Measurements from ENCODE around the gene DTD2.

DTD2 gene

GRCh38 chr14:31408421-31408820 lies 48.9 kb downstream of the DTD2 start:
- no peaks in the 10 kb centered on the region for H3K27me3 ChIP-seq (replicated peaks; ENCODE audit: insufficient read depth, low read length)
- H3K36me3 ChIP-seq (replicated peaks; ENCODE audit: insufficient read depth, low read length) = no peaks in the 10 kb centered on the region
- no peak overlapping the region for H3K4me2 ChIP-seq (ENCODE audit: low read depth, low read length)
- H3K9ac ChIP-seq (ENCODE audit: low read length) = no peak overlapping the region
- H3K27ac ChIP-seq (ENCODE audit: low read length) = no peak overlapping the region
- no peaks in the 10 kb centered on the region for H3K4me1 ChIP-seq (ENCODE audit: low read length)
- TF ChIP-seq EZH2phosphoT487 (IDR thresholded peaks at IDR 0.05; ENCODE audit: low read length) = no peak
- no peak for TF ChIP-seq EZH2 (optimal IDR thresholded peaks at IDR 0.05; ENCODE audit: low read depth, low read length)
- TF ChIP-seq, protein P1, sequence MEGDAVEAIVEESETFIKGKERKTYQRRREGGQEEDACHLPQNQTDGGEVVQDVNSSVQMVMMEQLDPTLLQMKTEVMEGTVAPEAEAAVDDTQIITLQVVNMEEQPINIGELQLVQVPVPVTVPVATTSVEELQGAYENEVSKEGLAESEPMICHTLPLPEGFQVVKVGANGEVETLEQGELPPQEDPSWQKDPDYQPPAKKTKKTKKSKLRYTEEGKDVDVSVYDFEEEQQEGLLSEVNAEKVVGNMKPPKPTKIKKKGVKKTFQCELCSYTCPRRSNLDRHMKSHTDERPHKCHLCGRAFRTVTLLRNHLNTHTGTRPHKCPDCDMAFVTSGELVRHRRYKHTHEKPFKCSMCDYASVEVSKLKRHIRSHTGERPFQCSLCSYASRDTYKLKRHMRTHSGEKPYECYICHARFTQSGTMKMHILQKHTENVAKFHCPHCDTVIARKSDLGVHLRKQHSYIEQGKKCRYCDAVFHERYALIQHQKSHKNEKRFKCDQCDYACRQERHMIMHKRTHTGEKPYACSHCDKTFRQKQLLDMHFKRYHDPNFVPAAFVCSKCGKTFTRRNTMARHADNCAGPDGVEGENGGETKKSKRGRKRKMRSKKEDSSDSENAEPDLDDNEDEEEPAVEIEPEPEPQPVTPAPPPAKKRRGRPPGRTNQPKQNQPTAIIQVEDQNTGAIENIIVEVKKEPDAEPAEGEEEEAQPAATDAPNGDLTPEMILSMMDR (IDR thresholded peaks at IDR 0.05; ENCODE audit: low read length) = no peak
- no peak overlapping the region for H2AFZ ChIP-seq (ENCODE audit: low read length)
- H4K20me1 ChIP-seq (ENCODE audit: insufficient read depth, low read length) = no peaks in the 10 kb centered on the region
- DNase-seq = no peak
- H3K9me2 ChIP-seq (replicated peaks; ENCODE audit: insufficient read depth, low read length) = no peaks in the 10 kb centered on the region
- H3K9me3 ChIP-seq (replicated peaks; ENCODE audit: insufficient read depth, low read length) = no peaks in the 10 kb centered on the region
- no peak overlapping the region for H3K4me3 ChIP-seq (ENCODE audit: low read length)
- H3K79me2 ChIP-seq (ENCODE audit: low read length) = no peaks in the 10 kb centered on the region
- H3F3A ChIP-seq (ENCODE audit: insufficient read depth, low read length) = no peaks in the 10 kb centered on the region

GRCh38 chr14:31405599-31406232 lies 51.6 kb downstream of the DTD2 start:
- DNase-seq = no peak
- Histone ChIP-seq H3K79me2 (ENCODE audit: low read length) (no peaks in the 10 kb centered on the region), H2AFZ (ENCODE audit: low read length) (no peak overlapping the region), H3K4me3 (ENCODE audit: low read length) (no peak overlapping the region), H3K27me3 (replicated peaks; ENCODE audit: insufficient read depth, low read length) (no peaks in the 10 kb centered on the region), H3K9me2 (replicated peaks; ENCODE audit: insufficient read depth, low read length) (no peaks in the 10 kb centered on the region), H4K20me1 (ENCODE audit: insufficient read depth, low read length) (no peaks in the 10 kb centered on the region), H3K9ac (ENCODE audit: low read length) (no peak overlapping the region), H3K9me3 (replicated peaks; ENCODE audit: insufficient read depth, low read length) (no peaks in the 10 kb centered on the region), H3K4me2 (ENCODE audit: low read depth, low read length) (no peak overlapping the region), H3K36me3 (replicated peaks; ENCODE audit: insufficient read depth, low read length) (no peaks in the 10 kb centered on the region), H3F3A (ENCODE audit: insufficient read depth, low read length) (no peaks in the 10 kb centered on the region), H3K4me1 (ENCODE audit: low read length) (no peaks in the 10 kb centered on the region), H3K27ac (ENCODE audit: low read length) (no peak overlapping the region)
- TF ChIP-seq, protein P1 (IDR thresholded peaks at IDR 0.05; ENCODE audit: low read length) = no peak
- no peak for TF ChIP-seq EZH2phosphoT487 (IDR thresholded peaks at IDR 0.05; ENCODE audit: low read length)
- TF ChIP-seq EZH2 (optimal IDR thresholded peaks at IDR 0.05; ENCODE audit: low read depth, low read length) = no peak

DNA sequence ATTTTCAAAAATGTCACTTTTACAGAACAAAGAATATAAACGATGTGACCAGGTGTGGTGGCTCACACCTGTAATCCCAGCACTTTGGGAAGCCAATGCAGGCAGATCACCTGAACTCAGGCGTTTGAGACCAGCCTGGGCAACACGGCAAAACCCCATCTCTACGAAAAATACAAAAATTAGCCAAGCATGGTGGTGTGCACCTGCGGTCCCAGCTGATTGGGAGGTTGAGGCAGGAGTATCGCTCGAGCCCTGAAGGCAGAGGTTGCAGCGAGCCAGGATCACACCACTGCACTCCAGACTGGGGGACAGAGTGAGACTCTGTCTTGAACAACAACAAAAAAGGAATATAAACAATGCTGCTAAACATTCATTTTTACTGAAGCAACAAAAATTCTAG lies 52.2 kb downstream of the DTD2 start:
- no peaks in the 10 kb centered on the region for H3K27me3 ChIP-seq (replicated peaks; ENCODE audit: insufficient read depth, low read length)
- no peaks in the 10 kb centered on the region for H3K9me2 ChIP-seq (replicated peaks; ENCODE audit: insufficient read depth, low read length)
- no peaks in the 10 kb centered on the region for H3K9me3 ChIP-seq (replicated peaks; ENCODE audit: insufficient read depth, low read length)
- H3K36me3 ChIP-seq (replicated peaks; ENCODE audit: insufficient read depth, low read length) = no peaks in the 10 kb centered on the region
- no peak for DNase-seq
- H2AFZ ChIP-seq (ENCODE audit: low read length) = no peak overlapping the region
- no peak overlapping the region for H3K4me3 ChIP-seq (ENCODE audit: low read length)
- H3K4me1 ChIP-seq (ENCODE audit: low read length) = no peaks in the 10 kb centered on the region
- TF ChIP-seq EZH2phosphoT487 (IDR thresholded peaks at IDR 0.05; ENCODE audit: low read length) (no peak), EZH2 (optimal IDR thresholded peaks at IDR 0.05; ENCODE audit: low read depth, low read length) (no peak)
- TF ChIP-seq, protein P1 (IDR thresholded peaks at IDR 0.05; ENCODE audit: low read length) = no peak
- no peaks in the 10 kb centered on the region for H3K79me2 ChIP-seq (ENCODE audit: low read length)
- no peaks in the 10 kb centered on the region for H3F3A ChIP-seq (ENCODE audit: insufficient read depth, low read length)
- no peaks in the 10 kb centered on the region for H4K20me1 ChIP-seq (ENCODE audit: insufficient read depth, low read length)
- H3K9ac ChIP-seq (ENCODE audit: low read length) = no peak overlapping the region
- H3K4me2 ChIP-seq (ENCODE audit: low read depth, low read length) = no peak overlapping the region
- no peak overlapping the region for H3K27ac ChIP-seq (ENCODE audit: low read length)
